Measurements from ENCODE around the gene SFMBT1.
"Not testable (repeated sequence)": the region's sequence is repeated elsewhere in the genome, so short reads cannot be mapped to it uniquely, and the experiment has no call there.

SFMBT1 gene

DNA sequence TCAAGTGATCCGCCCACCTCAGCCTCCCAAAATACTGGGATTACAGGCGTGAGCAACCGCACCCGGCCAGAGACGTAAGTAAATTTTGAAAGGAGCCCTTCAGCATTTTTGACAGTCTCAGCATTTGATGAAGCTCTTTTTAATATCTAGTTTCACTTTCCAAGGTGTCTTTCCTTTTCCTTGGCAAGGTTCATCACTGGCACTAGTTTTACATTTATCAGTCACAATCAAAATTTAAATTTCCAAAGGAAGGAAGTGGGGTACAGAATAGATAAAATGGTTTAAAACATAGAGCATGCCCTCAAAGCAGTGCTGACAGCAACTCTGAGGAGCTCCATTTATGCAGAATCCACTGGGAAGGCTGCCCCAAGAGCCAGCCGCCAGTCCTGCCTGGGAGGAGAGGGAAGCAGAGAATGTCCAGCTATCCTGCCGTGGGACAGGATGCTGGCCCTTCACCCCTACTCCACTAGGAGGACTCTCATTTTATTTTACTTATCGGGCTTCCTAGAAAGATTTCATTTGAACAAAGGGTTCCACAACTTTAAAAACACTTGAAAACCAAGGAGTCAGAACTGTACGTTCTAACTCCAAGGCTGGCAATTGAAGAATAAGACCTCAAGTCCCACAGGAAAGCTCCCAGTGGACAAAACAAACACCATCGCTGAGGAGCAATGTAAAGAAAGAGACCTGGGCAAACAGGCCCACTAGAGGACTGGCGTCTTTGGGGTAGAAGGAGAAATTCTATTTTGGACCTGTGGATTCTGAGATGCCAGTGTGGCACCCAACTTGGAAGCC is 9.9 kb downstream of the SFMBT1 start:
- DNase-seq = no peak

- DNase-seq = not testable (repeated sequence)
These were observed 10.9 kb downstream of the SFMBT1 start for GRCh38 chr3:53035018-53035417.

- not testable (repeated sequence) for DNase-seq
These were observed 11.5 kb downstream of the SFMBT1 start for GRCh38 chr3:53034411-53034810.

GRCh38 chr3:53032609-53033008 is 13.3 kb downstream of the SFMBT1 start:
- DNase-seq = no peak

GRCh38 chr3:53030619-53031449 is 15.0 kb downstream of the SFMBT1 start:
- DNase-seq = no peak

DNA sequence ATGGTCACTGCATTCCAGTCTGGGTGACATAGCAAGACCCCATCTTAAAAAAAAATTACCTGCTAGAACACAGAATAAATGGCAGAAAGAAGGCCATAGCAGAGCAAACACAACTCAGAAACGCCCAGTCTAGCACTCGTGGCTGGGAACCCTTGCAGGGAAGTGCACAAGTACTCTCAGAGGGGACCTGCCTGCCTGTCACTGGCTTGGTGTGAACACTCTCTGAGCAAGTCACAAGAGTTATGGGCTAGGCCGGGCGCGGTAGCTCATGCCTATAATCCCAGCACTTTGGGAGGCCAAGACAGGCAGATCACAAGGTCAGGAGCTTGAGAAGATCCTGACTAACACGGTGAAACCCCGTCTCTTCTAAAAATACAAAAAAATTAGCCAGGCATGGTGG is 17.2 kb downstream of the SFMBT1 start:
- no peak for DNase-seq

GRCh38 chr3:53027254-53027844 is 18.5 kb downstream of the SFMBT1 start:
- DNase-seq = no peak

- no peak for DNase-seq
These were observed 19.3 kb downstream of the SFMBT1 start for GRCh38 chr3:53026382-53027162.

DNA sequence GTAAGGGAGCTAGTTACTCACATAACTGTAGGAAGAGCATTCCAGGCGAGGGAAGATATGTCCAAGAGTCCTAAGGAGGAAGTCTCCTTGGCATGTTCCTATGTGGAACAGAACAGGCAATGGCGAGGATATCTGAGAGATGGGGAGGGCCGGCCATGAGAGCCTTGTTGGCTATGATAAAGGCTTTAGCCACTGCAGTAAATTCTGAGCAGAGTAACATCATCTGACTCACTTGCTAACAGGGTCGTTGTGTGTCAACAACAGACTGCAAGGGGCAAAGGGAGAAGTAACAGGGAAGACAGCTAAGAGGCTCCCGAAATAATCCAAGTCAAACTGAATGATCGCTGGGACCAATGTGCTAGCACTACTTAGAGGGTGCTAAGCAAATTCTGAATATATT is 21.6 kb downstream of the SFMBT1 start:
- DNase-seq = no peak

DNA sequence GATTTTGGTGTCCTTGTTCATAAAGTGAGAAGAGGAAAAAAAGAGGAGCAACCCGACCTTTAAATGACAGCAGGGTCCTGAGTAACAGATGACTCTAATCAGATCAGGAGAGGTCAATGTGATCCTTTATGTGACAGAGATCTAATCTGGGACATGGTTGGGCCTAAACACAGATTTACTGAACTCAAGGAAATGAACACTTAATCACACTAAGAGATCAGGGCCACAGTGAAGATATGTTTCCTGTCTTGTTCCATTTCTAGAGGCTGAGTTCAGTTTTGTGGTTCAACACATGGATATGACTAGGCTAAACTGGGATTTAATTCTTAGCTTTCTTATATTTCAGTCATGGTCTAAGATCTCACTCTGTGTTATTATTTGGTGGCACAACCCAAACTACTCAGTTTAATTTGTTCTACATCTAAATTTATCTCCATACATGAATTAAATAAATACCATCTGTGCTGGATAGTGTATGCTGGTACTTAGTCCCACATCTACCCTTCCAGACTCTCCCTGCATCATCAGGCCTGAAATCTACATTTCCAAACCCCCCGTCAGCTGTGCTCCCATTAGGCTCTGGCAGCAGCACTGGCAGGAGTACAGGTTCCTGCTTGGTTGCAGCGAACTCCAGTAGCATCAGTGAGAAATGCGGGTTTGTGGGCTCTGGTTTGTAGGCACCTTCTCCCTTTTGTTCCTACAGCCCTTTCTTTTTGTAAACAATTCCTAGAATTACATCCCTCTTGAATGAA is 22.6 kb downstream of the SFMBT1 start:
- no peak for DNase-seq

DNA sequence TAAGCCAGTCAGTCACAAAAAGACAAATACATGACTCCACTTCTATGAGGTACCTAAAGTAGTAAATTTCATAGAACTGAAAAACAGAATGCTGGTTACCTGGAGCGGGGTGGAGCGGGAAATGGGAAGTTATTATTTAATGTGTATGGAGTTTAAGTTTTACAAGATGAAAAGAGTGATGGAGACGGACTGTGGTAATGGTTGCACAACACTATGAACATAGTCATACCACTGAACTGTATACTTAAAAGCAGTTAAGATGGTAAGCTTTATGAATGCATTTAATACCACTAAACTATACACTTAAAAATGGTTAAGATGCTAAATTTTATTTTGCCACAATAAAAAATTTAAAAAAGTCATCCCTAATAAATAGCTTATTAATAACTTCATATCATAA is 23.2 kb downstream of the SFMBT1 start:
- no peak for DNase-seq

DNA sequence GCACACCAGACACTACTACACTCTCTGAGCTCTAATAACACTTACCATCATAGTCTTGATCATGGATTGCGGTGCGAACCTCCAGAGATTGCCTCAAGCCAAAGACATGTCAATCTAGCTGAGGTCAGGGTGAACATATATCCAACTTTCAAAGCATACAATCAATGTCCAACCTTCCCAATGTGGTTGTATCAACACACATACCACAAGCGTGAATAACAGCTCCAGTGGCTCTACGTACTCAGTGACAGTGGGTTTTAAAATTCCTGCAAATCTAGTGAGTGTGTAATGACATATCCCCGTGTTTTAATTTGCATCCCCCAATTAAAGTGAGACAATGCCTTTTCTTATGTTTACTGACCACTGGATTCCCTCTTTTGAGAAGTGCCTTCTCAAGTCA is 29.6 kb downstream of the SFMBT1 start:
- DNase-seq = no peak

- no peak for DNase-seq
These were observed 34.5 kb downstream of the SFMBT1 start for GRCh38 chr3:53011324-53011723.

DNA sequence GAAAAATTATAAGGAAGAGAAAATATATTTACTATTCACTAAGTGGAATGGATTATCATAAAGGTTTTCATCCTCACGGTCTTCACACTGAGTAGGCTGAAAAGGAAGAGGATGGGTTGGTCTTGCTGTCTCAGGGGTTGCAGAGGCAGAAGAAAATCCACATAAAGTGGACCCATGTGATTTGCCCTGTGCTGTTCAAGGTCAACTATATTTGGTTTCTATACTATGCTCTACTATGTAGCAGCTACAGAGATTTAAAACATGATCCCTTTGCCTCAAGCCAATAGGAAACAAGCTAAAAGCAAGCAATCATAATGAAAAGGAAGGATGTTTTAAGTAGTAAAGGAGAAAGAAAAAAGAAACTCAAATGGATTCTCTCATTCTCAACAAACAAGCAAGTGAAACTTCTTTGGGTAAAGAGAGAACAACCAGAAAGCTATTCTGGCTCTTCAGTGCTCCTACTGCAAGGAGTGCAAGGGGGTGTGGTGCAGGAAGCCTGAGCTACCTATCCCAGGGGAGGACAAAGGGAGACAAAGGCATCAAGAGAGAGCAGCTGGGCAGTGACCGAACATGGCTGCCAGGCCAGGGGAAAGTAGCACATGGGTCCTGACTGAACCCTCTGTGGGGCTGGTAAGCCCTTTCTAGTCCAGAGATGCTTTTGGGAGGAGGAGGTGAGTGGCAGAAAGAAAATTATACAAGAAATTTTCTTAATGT is 35.9 kb downstream of the SFMBT1 start:
- DNase-seq = no peak

- no peak for DNase-seq
These were observed 36.9 kb downstream of the SFMBT1 start for GRCh38 chr3:53008932-53009331.

GRCh38 chr3:53005854-53006513 is 39.9 kb downstream of the SFMBT1 start:
- no peak for DNase-seq

GRCh38 chr3:53005338-53005737 is 40.5 kb downstream of the SFMBT1 start:
- no peak for DNase-seq

- DNase-seq = no peak
These were observed 42.6 kb downstream of the SFMBT1 start for GRCh38 chr3:53003320-53003719.

DNA sequence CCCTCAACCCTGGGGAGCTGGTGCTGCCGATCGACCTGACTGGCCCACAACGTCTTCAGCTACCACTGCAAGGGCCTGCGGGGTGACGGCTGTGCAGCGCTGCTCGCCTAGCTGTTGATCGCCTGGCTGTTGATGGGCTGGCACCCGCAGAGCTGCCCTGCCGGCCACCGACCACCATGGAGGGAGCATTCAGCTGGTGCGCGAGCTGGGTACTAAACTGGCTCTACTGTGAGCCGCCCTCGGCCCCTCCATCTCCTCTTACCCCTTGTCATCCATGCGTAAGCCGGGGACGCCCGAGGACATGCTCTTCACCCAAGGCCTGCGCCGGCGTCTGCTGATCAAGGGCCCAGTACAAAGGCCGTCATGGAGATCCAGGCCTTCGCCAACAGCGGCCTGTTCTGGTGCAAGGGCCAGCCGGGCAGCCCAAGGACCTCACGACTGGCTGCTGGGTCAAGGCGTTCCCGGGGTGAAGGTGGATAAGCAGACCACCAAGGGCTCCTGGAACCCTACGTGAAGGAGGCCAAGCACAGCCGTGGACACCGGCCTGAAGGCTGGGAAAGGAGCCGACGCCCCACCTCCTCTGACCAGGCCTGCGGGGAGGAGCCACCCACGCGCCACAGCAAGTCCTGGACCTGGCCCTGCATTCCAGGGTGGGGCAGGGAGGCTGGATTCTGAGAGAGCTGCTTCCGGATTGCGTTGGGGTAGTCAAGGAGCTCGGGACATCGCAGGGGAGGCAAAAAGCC is 46.9 kb downstream of the SFMBT1 start:
- DNase-seq = no peak

- DNase-seq = no peak
These were observed 55.2 kb downstream of the SFMBT1 start for GRCh38 chr3:52990637-52991036.
